Vagina (tissue), 2 donors: ENCODE measurements around the gene POM121L2. TPM values are rescaled to one million over a fixed set of nuclear protein-coding genes. Genes with fewer than 3 reads are reported as not detected.

Experiments used
- DNase-seq, 2 donors: peaks; one replicate each; pipeline ENCODE4 v3.0.0-alpha.2; 2017; ENCODE audit errors: extremely low spot score in 2 of 2
- H3K27ac ChIP-seq: fragments of 200-600 bp; sonication (generic); one replicate; pipeline ENCODE4 v1.5.1; 2019
- H3K27me3 ChIP-seq: fragments of 200-600 bp; sonication (generic); one replicate; pipeline ENCODE4 v1.5.1; 2019
- H3K36me3 ChIP-seq, 2 donors: fragments of 200-600 bp; sonication (generic); one replicate each; pipeline ENCODE4 v1.5.1; 2017 to 2019
- H3K4me1 ChIP-seq: fragments of 200-600 bp; sonication (generic); one replicate; pipeline ENCODE4 v1.5.1; 2019
- H3K4me3 ChIP-seq, 2 donors: fragments of 200-600 bp; sonication (generic); 1 replicate in 1 of 2; 2 replicates in 1 of 2; pipeline ENCODE4 v1.5.1; 2016 to 2019
- H3K9me3 ChIP-seq: fragments of 200-600 bp; sonication (generic); one replicate; pipeline ENCODE4 v1.5.1; 2019
- CTCF ChIP-seq, 3 experiments: fragments of 450-650 bp in 2 of 3; fragments of 200-600 bp in 1 of 3; sonication (generic) in 1 of 3; IDR thresholded peaks; one replicate each; pipeline ENCODE4 v1.5.1; 2017 to 2019; ENCODE audit warnings: antibody characterized with exemption in 3 of 3, mild to moderate bottlenecking in 2 of 3, moderate library complexity in 2 of 3
- POLR2A ChIP-seq, 2 donors: fragments of 450-650 bp; IDR thresholded peaks; one replicate each; pipeline ENCODE4 v1.6.1; 2017; ENCODE audit warnings: antibody characterized with exemption in 2 of 2, mild to moderate bottlenecking in 2 of 2, moderate library complexity in 2 of 2
- POLR2AphosphoS5 ChIP-seq, 2 donors: sonication (generic); formaldehyde crosslinking; IDR thresholded peaks; one replicate each; pipeline ENCODE4 v1.9.0; 2017; ENCODE audit warnings: antibody characterized with exemption in 2 of 2, mild to moderate bottlenecking in 2 of 2, low read depth in 1 of 2; ENCODE audit not compliant: insufficient read depth in 1 of 2
- intact Hi-C: fragments of 100-400 bp; cut with DNase I; formaldehyde crosslinking; loops from one replicate; pipeline ENCODE4 v1.15.1; 2023
- total RNA-seq: library from RNA; depleted of rRNA; stranded (reverse); fragments of >200 nt; gene quantifications from one replicate; pipeline ENCODE4 v1.2.3, GENCODE V29; 2016

Gene POM121L2
- total RNA-seq, 1 donor from 2014 or later = not detected

GRCh38 chr6:27287751-27288135, 24.3 kb downstream of the POM121L2 start:
- intact Hi-C loops = no loop called here
- no peaks in the 10 kb centered on the region for H3K9me3 ChIP-seq

GRCh38 chr6:27286141-27286540, 25.9 kb downstream of the POM121L2 start:
- DNase-seq = no peak
- Histone ChIP-seq H3K4me3 (no peak overlapping the region), H3K27ac (no peak overlapping the region), H3K36me3 (no peaks in the 10 kb centered on the region), H3K4me1 (peaks cover 6% of the 10 kb centered on the region), H3K27me3 (peaks cover 5% of the 10 kb centered on the region), H3K9me3 (no peaks in the 10 kb centered on the region)
- intact Hi-C loops = no loop called here
- no peak for TF ChIP-seq CTCF (IDR thresholded peaks at IDR 0.05)
- no peak for TF ChIP-seq POLR2AphosphoS5 (IDR thresholded peaks at IDR 0.05; ENCODE audit: insufficient read depth in 1 of 2, low read depth in 1 of 2)

More at GRCh38 chr6:27287751-27288135, 24.3 kb downstream of the POM121L2 start:
- Histone ChIP-seq H3K36me3 (no peaks in the 10 kb centered on the region), H3K27ac (no peak overlapping the region), H3K27me3 (peaks cover 5% of the 10 kb centered on the region), H3K4me1 (peaks cover 6% of the 10 kb centered on the region), H3K4me3 (no peak overlapping the region)
- no peak for DNase-seq
- TF ChIP-seq POLR2A (IDR thresholded peaks at IDR 0.05) = no peak
- TF ChIP-seq CTCF (IDR thresholded peaks at IDR 0.05) = no peak
- no peak for TF ChIP-seq POLR2AphosphoS5 (IDR thresholded peaks at IDR 0.05; ENCODE audit: insufficient read depth in 1 of 2, low read depth in 1 of 2)

- Histone ChIP-seq H3K4me3 (no peak overlapping the region), H3K4me1 (peaks cover 4% of the 10 kb centered on the region), H3K9me3 (no peaks in the 10 kb centered on the region), H3K27me3 (peaks cover 5% of the 10 kb centered on the region), H3K27ac (no peak overlapping the region), H3K36me3 (no peaks in the 10 kb centered on the region)
- no peak for DNase-seq
- intact Hi-C loops = no loop called here
- TF ChIP-seq CTCF (IDR thresholded peaks at IDR 0.05) (no peak), POLR2AphosphoS5 (IDR thresholded peaks at IDR 0.05; ENCODE audit: insufficient read depth in 1 of 2, low read depth in 1 of 2) (no peak), POLR2A (IDR thresholded peaks at IDR 0.05) (no peak)
These were observed 28.8 kb downstream of the POM121L2 start for GRCh38 chr6:27283279-27283678.

GRCh38 chr6:27281569-27281968, 30.5 kb downstream of the POM121L2 start:
- intact Hi-C loops = loop anchor here (1.0 kb wide), 1 partner anchor 23 kb away; no protein-coding TSS in a partner anchor

More at GRCh38 chr6:27281569-27281968, 30.5 kb downstream of the POM121L2 start:
- Histone ChIP-seq H3K4me3 (no peak overlapping the region), H3K4me1 (no peaks in the 10 kb centered on the region), H3K9me3 (no peaks in the 10 kb centered on the region), H3K27ac (no peak overlapping the region), H3K36me3 (no peaks in the 10 kb centered on the region), H3K27me3 (peaks cover under 1% of the 10 kb centered on the region)
- TF ChIP-seq POLR2AphosphoS5 (IDR thresholded peaks at IDR 0.05; ENCODE audit: insufficient read depth in 1 of 2, low read depth in 1 of 2) = no peak
- no peak for TF ChIP-seq CTCF (IDR thresholded peaks at IDR 0.05)
- no peak for TF ChIP-seq POLR2A (IDR thresholded peaks at IDR 0.05)
- no peak for DNase-seq
